Endothelial cell of umbilical vein (primary cell): ENCODE data around the gene SOX5. TPM values are rescaled to one million over a fixed set of nuclear protein-coding genes. Genes with fewer than 3 reads are reported as not detected.

Experiments
- BruUV-seq: library from RNA; stranded (reverse); fragments of 400-500 nt; replicated peaks from 2 replicates; lab custom pipeline; 2021; lab: Mats Ljungman, UMichigan
- CTCF ChIA-PET: fragments of 300-600, 350-600 bp; sonication (Branson Sonifier 250); formaldehyde crosslinking; loops from one replicate; lab custom pipeline; 2021; ENCODE audit warnings: antibody characterized with exemption, inconsistent platforms; lab: Charles Lee
- POLR2A ChIA-PET: fragments of 300-600, 350-600 bp; sonication (Branson Sonifier 250); formaldehyde crosslinking; loops from one replicate; lab custom pipeline; 2021; ENCODE audit warnings: antibody characterized with exemption, inconsistent platforms; lab: Charles Lee
- DNase-seq: peaks from one replicate; pipeline ENCODE4 v3.0.0-alpha.2; 2011; ENCODE audit warnings: low read depth, low spot score
- FAIRE-seq: peaks from 2 replicates; lab custom pipeline; 2011; peaks lifted over from hg19 to GRCh38; lab: Jason Lieb, UNC
- H2AFZ ChIP-seq: 2 replicates; pipeline ENCODE4 v1.6.0; 2012; ENCODE audit warnings: low read depth, low read length, control low read depth, inconsistent platforms
- H3K27ac ChIP-seq: 2 replicates; pipeline ENCODE4 v1.5.1; 2011; ENCODE audit warnings: low read depth, mild to moderate bottlenecking, control low read depth, low read length, moderate library complexity; ENCODE audit not compliant: insufficient read depth
- H3K27me3 ChIP-seq, 2 experiments: 2 replicates each; pipeline versions ENCODE4 v1.6.0 to v1.6.1; 2011; ENCODE audit warnings: low read length in 2 of 2, mixed read lengths in 1 of 2; ENCODE audit not compliant: control insufficient read depth in 2 of 2, insufficient read depth in 2 of 2
- H3K36me3 ChIP-seq, 2 experiments: 2 replicates in 1 of 2; 3 replicates in 1 of 2; pipeline ENCODE4 v1.5.1; 2011; ENCODE audit warnings: low read length in 2 of 2, mild to moderate bottlenecking in 1 of 2, moderate library complexity in 1 of 2; ENCODE audit not compliant: control insufficient read depth in 2 of 2, insufficient read depth in 2 of 2; ENCODE audit errors: extremely low read depth in 1 of 2
- H3K4me1 ChIP-seq: 3 replicates; pipeline ENCODE4 v1.5.1; 2011; ENCODE audit warnings: mild to moderate bottlenecking, low read length; ENCODE audit not compliant: control insufficient read depth, insufficient read depth; ENCODE audit errors: extremely low read depth
- H3K4me2 ChIP-seq: 2 replicates; pipeline ENCODE4 v1.6.1; 2011; ENCODE audit warnings: low read length, control low read depth, mixed read lengths; ENCODE audit not compliant: insufficient read depth
- H3K4me3 ChIP-seq, 3 experiments: fragments of 200-600 bp in 1 of 3; sonication (generic), shearing (Covaris generic) in 1 of 3; replicated peaks in 1 of 3; 2 replicates each; pipeline ENCODE4 v1.5.1; 2011 to 2016; ENCODE audit warnings: control low read depth in 3 of 3, low read length in 3 of 3, mild to moderate bottlenecking in 2 of 3, inconsistent platforms in 1 of 3, low read depth in 1 of 3, moderate library complexity in 1 of 3; ENCODE audit not compliant: insufficient read depth in 1 of 3
- H3K79me2 ChIP-seq: 2 replicates; pipeline ENCODE4 v1.6.0; 2012; ENCODE audit warnings: low read length, inconsistent platforms; ENCODE audit not compliant: control insufficient read depth, insufficient read depth
- H3K9ac ChIP-seq: replicated peaks from 2 replicates; pipeline ENCODE3; 2011; ENCODE audit warnings: low read length, control low read depth; ENCODE audit not compliant: insufficient read depth; ENCODE audit errors: extremely low read depth
- H3K9me1 ChIP-seq: replicated peaks from 3 replicates; pipeline ENCODE4 v1.6.0; 2011; ENCODE audit warnings: mild to moderate bottlenecking, low read length; ENCODE audit not compliant: control insufficient read depth, insufficient read depth; ENCODE audit errors: extremely low read depth
- H3K9me3 ChIP-seq: replicated peaks from 2 replicates; pipeline ENCODE4 v1.5.1; 2012; ENCODE audit warnings: low read length, inconsistent platforms; ENCODE audit not compliant: control insufficient read depth, insufficient read depth
- H4K20me1 ChIP-seq: replicated peaks from 2 replicates; pipeline ENCODE3; 2011; ENCODE audit warnings: mild to moderate bottlenecking, low read length; ENCODE audit not compliant: control insufficient read depth, insufficient read depth; ENCODE audit errors: extremely low read depth
- CTCF ChIP-seq, 2 donors: IDR thresholded peaks; 1 replicate in 1 of 2; 2 replicates in 1 of 2; pipeline ENCODE4 v1.5.1; 2011; ENCODE audit warnings: low read length in 2 of 2, mild to moderate bottlenecking in 2 of 2, moderate library complexity in 2 of 2, control low read depth in 1 of 2, inconsistent platforms in 1 of 2, low read depth in 1 of 2; ENCODE audit not compliant: insufficient read depth in 1 of 2; ENCODE audit errors: extremely low read depth in 1 of 2
- EZH2 ChIP-seq: IDR thresholded peaks from 2 replicates; pipeline ENCODE4 v1.6.1; 2012; ENCODE audit warnings: borderline replicate concordance, low read depth, mild to moderate bottlenecking, moderate library complexity, low read length, inconsistent platforms; ENCODE audit not compliant: severe bottlenecking
- FOS ChIP-seq: IDR thresholded peaks from 2 replicates; pipeline ENCODE4 v1.6.1; 2011; ENCODE audit warnings: mild to moderate bottlenecking, low read length, moderate library complexity, borderline replicate concordance; ENCODE audit not compliant: insufficient read depth
- GATA2 ChIP-seq: IDR thresholded peaks from 2 replicates; pipeline ENCODE4 v1.7.0; 2011; ENCODE audit warnings: low read depth, mild to moderate bottlenecking, moderate library complexity, mixed read lengths, low read length; ENCODE audit not compliant: insufficient read length, insufficient read depth
- JUN ChIP-seq: IDR thresholded peaks from 2 replicates; pipeline ENCODE4 v1.6.1; 2011; ENCODE audit warnings: borderline replicate concordance, low read depth; ENCODE audit not compliant: insufficient read length, insufficient read depth
- MYC ChIP-seq: IDR thresholded peaks from one replicate; pipeline ENCODE4 v1.6.1; 2011; ENCODE audit warnings: mild to moderate bottlenecking, low read depth, low read length
- POLR2A ChIP-seq: IDR thresholded peaks from 2 replicates; pipeline ENCODE4 v1.6.1; 2012; ENCODE audit warnings: low read depth, mild to moderate bottlenecking, control low read depth, low read length
- POLR2AphosphoS5 ChIP-seq: IDR thresholded peaks from 2 replicates; pipeline ENCODE4 v1.6.1; 2012; ENCODE audit warnings: low read depth, mild to moderate bottlenecking, control low read depth, low read length, moderate library complexity; ENCODE audit not compliant: insufficient read depth
- dilution Hi-C: fragments of 300-500 bp; cut with MboI; formaldehyde crosslinking; loops from one replicate; pipeline ENCODE4 v1.15.0; 2019; ENCODE audit warnings: low sequenced_read_pairs; ENCODE audit not compliant: extremely low pct_ligation_motif_present
- intact Hi-C: fragments of 100-400 bp; cut with micrococcal nuclease; formaldehyde crosslinking; loops from one replicate; pipeline ENCODE4 v1.10.0; 2022
- polyA plus RNA-seq, 4 experiments: library from polyadenylated mRNA; depleted of rRNA in 3 of 4; stranded (reverse) in 3 of 4; unstranded in 1 of 4; fragments of >200 nt; gene quantifications; 2 replicates each; pipeline versions ENCODE4 v1.2.1 to v1.2.3, GENCODE V29; 2011 to 2012; ENCODE audit warnings: missing spikeins in 1 of 4
- total RNA-seq: library from RNA; stranded (reverse); gene quantifications from 2 replicates; pipeline ENCODE4 v1.2.3, GENCODE V29; 2021
- TF ChIP-seq, protein P1 (sequence below): IDR thresholded peaks from 2 replicates; pipeline ENCODE4 v1.6.1; 2011; ENCODE audit not compliant: insufficient read depth, insufficient read length

The SOX5 gene
- total and polyA plus RNA-seq, 2 donors (not counting 3 experiments of a cell fraction or from before 2014, with no cell fraction given), result 0.63 to 3.5 TPM

GRCh38 chr12:23666866-23667265 lies 282.6 kb downstream of the SOX5 start:
- H3K4me3 ChIP-seq, result no peak overlapping the region
- no peak overlapping the region for H2AFZ ChIP-seq
- dilution Hi-C loops (no loop called here), intact Hi-C loops (no loop called here)
- ChIA-PET POLR2A (interaction anchor here (0.7 kb wide), 1 partner anchor 1927 kb away, joined by 4 read pairs; no protein-coding TSS in a partner anchor), CTCF (no interaction called here)
- H3K9ac ChIP-seq, result no peak overlapping the region
- no peaks in the 10 kb centered on the region for H3K79me2 ChIP-seq
- H3K9me1 ChIP-seq, result no peaks in the 10 kb centered on the region
- no peaks in the 10 kb centered on the region for H4K20me1 ChIP-seq
- H3K27me3 ChIP-seq, result no peaks in the 10 kb centered on the region
- DNase-seq, result no peak
- H3K36me3 ChIP-seq, result no peaks in the 10 kb centered on the region
- H3K9me3 ChIP-seq, result no peaks in the 10 kb centered on the region
- H3K4me2 ChIP-seq, result no peak overlapping the region
- TF ChIP-seq GATA2, result no peak
- no peak for TF ChIP-seq POLR2A
- no peak for TF ChIP-seq POLR2AphosphoS5
- TF ChIP-seq, protein P1, sequence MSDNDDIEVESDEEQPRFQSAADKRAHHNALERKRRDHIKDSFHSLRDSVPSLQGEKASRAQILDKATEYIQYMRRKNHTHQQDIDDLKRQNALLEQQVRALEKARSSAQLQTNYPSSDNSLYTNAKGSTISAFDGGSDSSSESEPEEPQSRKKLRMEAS, result no peak
- TF ChIP-seq JUN, result no peak
- no peak for TF ChIP-seq MYC
- no peak for TF ChIP-seq FOS
- no peak for TF ChIP-seq EZH2
- no peak for TF ChIP-seq CTCF (IDR thresholded peaks at IDR 0.05; ENCODE audit: extremely low read depth in 1 of 2, insufficient read depth in 1 of 2, low read depth in 1 of 2, low read length in 2 of 2)
- H3K27ac ChIP-seq, result no peak overlapping the region
- BruUV-seq, result no TSS peak
- H3K4me1 ChIP-seq, result no peaks in the 10 kb centered on the region
- FAIRE-seq, result no peak
